DOHH2 (cell line): ENCODE results near the gene IRF6.

ENCODE experiments used
- H3F3A ChIP-seq: fragments of 200-600 bp; sonication (generic), shearing (Covaris generic); 2 replicates; pipeline ENCODE4 v1.6.0; 2016; ENCODE audit warnings: antibody characterized with exemption, mild to moderate bottlenecking; ENCODE audit not compliant: control insufficient read depth, insufficient read depth
- H3K27ac ChIP-seq: fragments of 200-600 bp; sonication (generic); 2 replicates; pipeline ENCODE4 v1.5.1; 2014; ENCODE audit warnings: low read depth, mild to moderate bottlenecking, low read length, moderate library complexity
- H3K27me3 ChIP-seq: fragments of 200-600 bp; sonication (generic); 2 replicates; pipeline ENCODE4 v1.6.1; 2014; ENCODE audit warnings: mild to moderate bottlenecking, low read length, mixed read lengths; ENCODE audit not compliant: control insufficient read depth
- H3K36me3 ChIP-seq: fragments of 200-600 bp; sonication (generic); 2 replicates; pipeline ENCODE4 v1.6.1; 2014; ENCODE audit warnings: mild to moderate bottlenecking, low read length, moderate library complexity, mixed read lengths; ENCODE audit not compliant: control insufficient read depth
- H3K4me1 ChIP-seq: fragments of 200-600 bp; sonication (generic); 2 replicates; pipeline ENCODE4 v1.6.1; 2014; ENCODE audit warnings: mild to moderate bottlenecking, low read length, mixed read lengths; ENCODE audit not compliant: control insufficient read depth
- H3K4me2 ChIP-seq: fragments of 200-600 bp; sonication (generic); 2 replicates; pipeline ENCODE4 v1.6.0; 2014; ENCODE audit warnings: mild to moderate bottlenecking, low read length, moderate library complexity
- H3K4me3 ChIP-seq: fragments of 200-600 bp; sonication (generic); 2 replicates; pipeline ENCODE4 v1.5.1; 2014; ENCODE audit warnings: mild to moderate bottlenecking, low read length, mixed read lengths
- H3K79me2 ChIP-seq: fragments of 200-600 bp; sonication (generic); 2 replicates; pipeline ENCODE4 v1.6.1; 2014; ENCODE audit warnings: mild to moderate bottlenecking, low read length, mixed read lengths; ENCODE audit not compliant: control insufficient read depth
- H3K9me2 ChIP-seq: fragments of 200-600 bp; sonication (generic); replicated peaks from 2 replicates; pipeline ENCODE4 v1.6.1; 2014; ENCODE audit warnings: mild to moderate bottlenecking, low read length, mixed read lengths; ENCODE audit not compliant: control insufficient read depth
- H3K9me3 ChIP-seq: fragments of 200-600 bp; sonication (generic); 2 replicates; pipeline ENCODE4 v1.6.1; 2014; ENCODE audit warnings: antibody characterized with exemption, low read length, mixed read lengths; ENCODE audit not compliant: control insufficient read depth, insufficient read depth
- H4K20me1 ChIP-seq: fragments of 200-600 bp; sonication (generic); 2 replicates; pipeline ENCODE4 v1.6.0; 2014; ENCODE audit warnings: low read depth, mild to moderate bottlenecking, antibody characterized with exemption, low read length, moderate library complexity; ENCODE audit not compliant: control insufficient read depth, insufficient read depth
- EZH2phosphoT487 ChIP-seq: fragments of 200-600 bp; sonication (generic); IDR thresholded peaks from 2 replicates; pipeline ENCODE4 v1.6.1; 2017; ENCODE audit warnings: borderline replicate concordance, mild to moderate bottlenecking, antibody characterized with exemption, low read length, moderate library complexity, mixed read lengths
- TF ChIP-seq, protein P1 (sequence below): fragments of 200-600 bp; sonication (generic); IDR thresholded peaks from one replicate; pipeline ENCODE4 v1.5.1; 2014; ENCODE audit warnings: antibody characterized with exemption, mild to moderate bottlenecking, low read depth, low read length; ENCODE audit not compliant: poor library complexity, severe bottlenecking

Gene IRF6

DNA sequence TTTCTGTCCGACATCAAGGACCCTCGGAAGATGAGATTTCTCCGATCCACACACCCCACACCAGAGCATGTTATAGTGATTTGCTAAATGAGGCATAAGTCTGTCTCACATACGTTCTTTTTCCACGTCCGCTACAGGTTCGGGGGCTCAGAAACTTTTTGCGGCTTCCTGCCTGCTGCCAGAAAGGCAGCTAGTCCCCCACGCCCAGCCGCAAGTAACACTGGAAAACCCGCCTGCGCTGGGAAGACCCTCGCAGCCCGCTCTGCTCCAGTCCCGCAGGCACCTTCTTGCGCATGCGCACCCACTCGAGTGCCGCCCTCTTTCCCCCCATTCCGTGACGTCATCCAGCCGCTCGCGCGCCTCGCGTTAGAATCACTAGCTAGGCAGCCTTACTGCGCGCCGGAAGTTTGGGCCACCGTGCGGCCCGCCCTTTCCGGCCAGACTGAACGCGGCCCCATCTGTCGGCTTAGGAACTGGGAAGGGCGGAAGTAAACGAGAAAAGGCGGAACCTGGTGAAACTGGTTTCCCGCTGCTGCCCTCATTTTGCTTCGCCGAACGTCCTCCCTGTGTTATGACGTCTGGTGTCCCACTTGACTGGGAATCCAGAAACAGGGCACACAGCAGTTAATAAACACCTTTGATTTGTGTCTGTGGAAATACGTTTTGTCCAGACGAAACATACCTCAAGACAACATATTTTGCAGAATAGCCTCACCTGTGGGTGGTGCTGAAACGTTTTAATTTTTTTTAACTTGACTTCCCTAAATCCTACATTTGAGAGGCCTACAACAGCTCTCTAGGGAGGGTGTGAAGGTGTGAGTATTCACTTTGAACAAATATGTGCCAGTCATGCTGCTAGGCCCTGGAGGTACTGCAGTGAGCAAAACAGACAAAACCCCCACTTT, 21.4 kb downstream of the IRF6 start, which contains the start of gene C1orf74:
TSS of gene C1orf74 (minus strand) at position 295 of the 905 bp plus-strand sequence. CDS start 925 bp downstream, outside the sequence.
- peak within 1 kb of the TSS; percentile 83 for H3K4me3 ChIP-seq
- H3K9me2 ChIP-seq = no peaks in the 10 kb centered on the region
- H3K4me2 ChIP-seq = peak within 1 kb of the TSS; percentile 85
- peak within 1 kb of the TSS; percentile 44 for H3K27ac ChIP-seq
- H3K36me3 ChIP-seq = peaks cover 24% of the 10 kb centered on the region
- peaks cover 11% of the 10 kb centered on the region for H3K9me3 ChIP-seq
- no peaks in the 10 kb centered on the region for H4K20me1 ChIP-seq
- no peaks in the 10 kb centered on the region for H3F3A ChIP-seq
- no peak for TF ChIP-seq EZH2phosphoT487
- TF ChIP-seq, protein P1, sequence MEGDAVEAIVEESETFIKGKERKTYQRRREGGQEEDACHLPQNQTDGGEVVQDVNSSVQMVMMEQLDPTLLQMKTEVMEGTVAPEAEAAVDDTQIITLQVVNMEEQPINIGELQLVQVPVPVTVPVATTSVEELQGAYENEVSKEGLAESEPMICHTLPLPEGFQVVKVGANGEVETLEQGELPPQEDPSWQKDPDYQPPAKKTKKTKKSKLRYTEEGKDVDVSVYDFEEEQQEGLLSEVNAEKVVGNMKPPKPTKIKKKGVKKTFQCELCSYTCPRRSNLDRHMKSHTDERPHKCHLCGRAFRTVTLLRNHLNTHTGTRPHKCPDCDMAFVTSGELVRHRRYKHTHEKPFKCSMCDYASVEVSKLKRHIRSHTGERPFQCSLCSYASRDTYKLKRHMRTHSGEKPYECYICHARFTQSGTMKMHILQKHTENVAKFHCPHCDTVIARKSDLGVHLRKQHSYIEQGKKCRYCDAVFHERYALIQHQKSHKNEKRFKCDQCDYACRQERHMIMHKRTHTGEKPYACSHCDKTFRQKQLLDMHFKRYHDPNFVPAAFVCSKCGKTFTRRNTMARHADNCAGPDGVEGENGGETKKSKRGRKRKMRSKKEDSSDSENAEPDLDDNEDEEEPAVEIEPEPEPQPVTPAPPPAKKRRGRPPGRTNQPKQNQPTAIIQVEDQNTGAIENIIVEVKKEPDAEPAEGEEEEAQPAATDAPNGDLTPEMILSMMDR = no peak
- peaks cover 16% of the 10 kb centered on the region for H3K4me1 ChIP-seq
- H3K27me3 ChIP-seq = no peaks in the 10 kb centered on the region; the same call in 1 of the 2 replicates
- H3K79me2 ChIP-seq = peaks cover 25% of the 10 kb centered on the region

DNA sequence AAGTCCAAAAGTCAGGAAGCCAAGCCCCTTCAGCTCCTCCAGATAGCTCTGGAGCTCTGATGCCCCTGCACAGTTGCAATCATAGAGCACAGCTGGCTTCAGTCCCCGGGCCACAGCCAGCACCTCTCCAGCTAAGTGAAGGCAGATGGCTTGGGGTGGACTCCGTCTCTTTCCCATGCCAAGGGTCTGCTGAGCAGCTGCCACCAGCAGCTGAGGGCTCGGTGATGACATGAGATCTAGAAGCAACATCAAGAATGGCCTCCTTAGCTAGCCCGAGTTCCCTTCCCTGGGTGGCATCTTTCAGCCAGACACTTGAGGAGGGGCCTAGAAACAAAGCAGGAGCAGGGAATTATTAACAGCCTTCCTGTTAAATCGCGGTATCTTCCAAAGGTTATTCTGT, 22.6 kb downstream of the IRF6 start:
- Histone ChIP-seq H3K9me3 (peaks cover 11% of the 10 kb centered on the region), H4K20me1 (no peaks in the 10 kb centered on the region), H3K4me1 (peaks cover 16% of the 10 kb centered on the region), H3K4me3 (peak overlapping the region; percentile 83), H3K9me2 (no peaks in the 10 kb centered on the region), H3K36me3 (peaks cover 28% of the 10 kb centered on the region), H3K27ac (no peak overlapping the region), H3K27me3 (no peaks in the 10 kb centered on the region; the same call in 1 of the 2 replicates), H3K79me2 (peaks cover 25% of the 10 kb centered on the region), H3F3A (no peaks in the 10 kb centered on the region), H3K4me2 (peak overlapping the region; percentile 85)
- TF ChIP-seq, protein P1 = no peak
- no peak for TF ChIP-seq EZH2phosphoT487

DNA sequence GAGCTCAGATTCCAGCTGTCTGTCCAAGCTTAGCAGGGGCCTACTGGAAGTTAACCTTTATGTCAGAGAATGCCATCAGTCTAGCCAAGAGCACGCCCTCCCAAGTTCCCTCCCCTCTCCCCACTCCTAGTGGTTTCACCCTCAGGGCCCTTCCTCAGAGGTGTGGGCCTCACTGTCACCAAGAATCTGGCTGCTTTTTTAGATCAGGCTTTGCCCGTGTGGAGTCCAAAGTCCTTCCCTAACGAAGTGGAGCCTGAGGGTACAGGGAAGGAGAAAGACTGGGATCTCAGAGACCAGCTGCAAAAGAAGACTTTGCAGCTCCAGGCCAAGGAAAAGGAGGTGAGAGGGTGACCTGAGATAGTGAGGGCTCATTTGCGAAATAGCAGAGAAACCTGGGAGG, 25.7 kb downstream of the IRF6 start:
- peaks cover 6% of the 10 kb centered on the region for H3K9me3 ChIP-seq
- no peaks in the 10 kb centered on the region for H3K9me2 ChIP-seq
- H3K79me2 ChIP-seq = peaks cover 25% of the 10 kb centered on the region
- no peak overlapping the region for H3K4me3 ChIP-seq
- no peaks in the 10 kb centered on the region for H3K27me3 ChIP-seq
- TF ChIP-seq, protein P1 = no peak
- no peak for TF ChIP-seq EZH2phosphoT487
- H3K27ac ChIP-seq = no peak overlapping the region
- H3K4me1 ChIP-seq = peaks cover 26% of the 10 kb centered on the region
- H3F3A ChIP-seq = no peaks in the 10 kb centered on the region
- H3K36me3 ChIP-seq = peaks cover 36% of the 10 kb centered on the region
- no peak overlapping the region for H3K4me2 ChIP-seq
- no peaks in the 10 kb centered on the region for H4K20me1 ChIP-seq
